CD4-positive, alpha-beta T cell treated with Interleukin-4 for 1 hour (primary cell): ENCODE measurements around the gene PMEPA1.

Experiments
- DNase-seq, 2 donors: peaks; one replicate each; pipeline ENCODE4 v3.0.0-alpha.2; 2020 to 2022

The PMEPA1 gene

GRCh38 chr20:57620274-57620990 is 89.4 kb downstream of the PMEPA1 start, which contains the start of gene ZBP1:
Gene ZBP1 (minus strand): TSS chr20:57620426. CDS start chr20:57620295, 131 bp downstream.
- DNase-seq = peak; percentile 72 to 79

GRCh38 chr20:57619051-57619831 is 90.6 kb downstream of the PMEPA1 start:
- DNase-seq = peak; percentile 81 to 86

- no peak for DNase-seq
Observed at GRCh38 chr20:57618764-57619050, 91.1 kb downstream of the PMEPA1 start.

- DNase-seq = peak in 1 of 2 donors; percentile 28
Observed at GRCh38 chr20:57618091-57618763, 91.6 kb downstream of the PMEPA1 start.

- DNase-seq = no peak
Observed at GRCh38 chr20:57617079-57617795, 92.6 kb downstream of the PMEPA1 start.

GRCh38 chr20:57616143-57616951 is 93.5 kb downstream of the PMEPA1 start:
- DNase-seq = no peak

- DNase-seq = no peak
Observed at GRCh38 chr20:57615445-57615811, 94.4 kb downstream of the PMEPA1 start.

GRCh38 chr20:57614490-57615444 is 95.0 kb downstream of the PMEPA1 start:
- DNase-seq = peak in 1 of 2 donors; percentile 7

- DNase-seq = peak in 1 of 2 donors; percentile 10
Observed at GRCh38 chr20:57613481-57613921, 96.3 kb downstream of the PMEPA1 start.

- peak in 1 of 2 donors; percentile 9 for DNase-seq
Observed at GRCh38 chr20:57612916-57613315, 96.9 kb downstream of the PMEPA1 start.

GRCh38 chr20:57612436-57612835 is 97.4 kb downstream of the PMEPA1 start:
- no peak for DNase-seq

GRCh38 chr20:57611586-57612311 is 98.1 kb downstream of the PMEPA1 start:
- DNase-seq = no peak

- DNase-seq = no peak
Observed at GRCh38 chr20:57610261-57610952, 99.4 kb downstream of the PMEPA1 start.

GRCh38 chr20:57609842-57610167 is 100.0 kb downstream of the PMEPA1 start:
- DNase-seq = no peak

GRCh38 chr20:57609086-57609841 is 100.6 kb downstream of the PMEPA1 start:
- DNase-seq = no peak

GRCh38 chr20:57608516-57608915 is 101.3 kb downstream of the PMEPA1 start:
- no peak for DNase-seq

- DNase-seq = no peak
Observed at GRCh38 chr20:57605878-57606277, 103.9 kb downstream of the PMEPA1 start.

- peak; percentile 21 to 64 for DNase-seq
Observed at GRCh38 chr20:57605045-57605444, 104.8 kb downstream of the PMEPA1 start.

GRCh38 chr20:57603120-57603519 is 106.7 kb downstream of the PMEPA1 start:
- no peak for DNase-seq
